Endothelial cell of umbilical vein (primary cell): ENCODE data around the gene ARID2. TPM values are rescaled to one million over a fixed set of nuclear protein-coding genes. Genes with fewer than 3 reads are reported as not detected.

Experiments used
- BruUV-seq: library from RNA; stranded (reverse); fragments of 400-500 nt; replicated peaks from 2 replicates; lab custom pipeline; 2021; lab: Mats Ljungman, UMichigan
- CTCF ChIA-PET: fragments of 300-600, 350-600 bp; sonication (Branson Sonifier 250); formaldehyde crosslinking; loops from one replicate; lab custom pipeline; 2021; ENCODE audit warnings: antibody characterized with exemption, inconsistent platforms; lab: Charles Lee
- POLR2A ChIA-PET: fragments of 300-600, 350-600 bp; sonication (Branson Sonifier 250); formaldehyde crosslinking; loops from one replicate; lab custom pipeline; 2021; ENCODE audit warnings: antibody characterized with exemption, inconsistent platforms; lab: Charles Lee
- DNase-seq: peaks from one replicate; pipeline ENCODE4 v3.0.0-alpha.2; 2011; ENCODE audit warnings: low read depth, low spot score
- FAIRE-seq: peaks from 2 replicates; lab custom pipeline; 2011; peaks lifted over from hg19 to GRCh38; lab: Jason Lieb, UNC
- H2AFZ ChIP-seq: 2 replicates; pipeline ENCODE4 v1.6.0; 2012; ENCODE audit warnings: low read depth, low read length, control low read depth, inconsistent platforms
- H3K27ac ChIP-seq: 2 replicates; pipeline ENCODE4 v1.5.1; 2011; ENCODE audit warnings: low read depth, mild to moderate bottlenecking, control low read depth, low read length, moderate library complexity; ENCODE audit not compliant: insufficient read depth
- H3K27me3 ChIP-seq, 2 experiments: 2 replicates each; pipeline versions ENCODE4 v1.6.0 to v1.6.1; 2011; ENCODE audit warnings: low read length in 2 of 2, mixed read lengths in 1 of 2; ENCODE audit not compliant: control insufficient read depth in 2 of 2, insufficient read depth in 2 of 2
- H3K36me3 ChIP-seq, 2 experiments: 2 replicates in 1 of 2; 3 replicates in 1 of 2; pipeline ENCODE4 v1.5.1; 2011; ENCODE audit warnings: low read length in 2 of 2, mild to moderate bottlenecking in 1 of 2, moderate library complexity in 1 of 2; ENCODE audit not compliant: control insufficient read depth in 2 of 2, insufficient read depth in 2 of 2; ENCODE audit errors: extremely low read depth in 1 of 2
- H3K4me1 ChIP-seq: 3 replicates; pipeline ENCODE4 v1.5.1; 2011; ENCODE audit warnings: mild to moderate bottlenecking, low read length; ENCODE audit not compliant: control insufficient read depth, insufficient read depth; ENCODE audit errors: extremely low read depth
- H3K4me2 ChIP-seq: 2 replicates; pipeline ENCODE4 v1.6.1; 2011; ENCODE audit warnings: low read length, control low read depth, mixed read lengths; ENCODE audit not compliant: insufficient read depth
- H3K4me3 ChIP-seq, 3 experiments: fragments of 200-600 bp in 1 of 3; sonication (generic), shearing (Covaris generic) in 1 of 3; replicated peaks in 1 of 3; 2 replicates each; pipeline ENCODE4 v1.5.1; 2011 to 2016; ENCODE audit warnings: control low read depth in 3 of 3, low read length in 3 of 3, mild to moderate bottlenecking in 2 of 3, inconsistent platforms in 1 of 3, low read depth in 1 of 3, moderate library complexity in 1 of 3; ENCODE audit not compliant: insufficient read depth in 1 of 3
- H3K79me2 ChIP-seq: 2 replicates; pipeline ENCODE4 v1.6.0; 2012; ENCODE audit warnings: low read length, inconsistent platforms; ENCODE audit not compliant: control insufficient read depth, insufficient read depth
- H3K9ac ChIP-seq: replicated peaks from 2 replicates; pipeline ENCODE3; 2011; ENCODE audit warnings: low read length, control low read depth; ENCODE audit not compliant: insufficient read depth; ENCODE audit errors: extremely low read depth
- H3K9me1 ChIP-seq: replicated peaks from 3 replicates; pipeline ENCODE4 v1.6.0; 2011; ENCODE audit warnings: mild to moderate bottlenecking, low read length; ENCODE audit not compliant: control insufficient read depth, insufficient read depth; ENCODE audit errors: extremely low read depth
- H3K9me3 ChIP-seq: replicated peaks from 2 replicates; pipeline ENCODE4 v1.5.1; 2012; ENCODE audit warnings: low read length, inconsistent platforms; ENCODE audit not compliant: control insufficient read depth, insufficient read depth
- H4K20me1 ChIP-seq: replicated peaks from 2 replicates; pipeline ENCODE3; 2011; ENCODE audit warnings: mild to moderate bottlenecking, low read length; ENCODE audit not compliant: control insufficient read depth, insufficient read depth; ENCODE audit errors: extremely low read depth
- EZH2 ChIP-seq: IDR thresholded peaks from 2 replicates; pipeline ENCODE4 v1.6.1; 2012; ENCODE audit warnings: borderline replicate concordance, low read depth, mild to moderate bottlenecking, moderate library complexity, low read length, inconsistent platforms; ENCODE audit not compliant: severe bottlenecking
- FOS ChIP-seq: IDR thresholded peaks from 2 replicates; pipeline ENCODE4 v1.6.1; 2011; ENCODE audit warnings: mild to moderate bottlenecking, low read length, moderate library complexity, borderline replicate concordance; ENCODE audit not compliant: insufficient read depth
- GATA2 ChIP-seq: IDR thresholded peaks from 2 replicates; pipeline ENCODE4 v1.7.0; 2011; ENCODE audit warnings: low read depth, mild to moderate bottlenecking, moderate library complexity, mixed read lengths, low read length; ENCODE audit not compliant: insufficient read length, insufficient read depth
- JUN ChIP-seq: IDR thresholded peaks from 2 replicates; pipeline ENCODE4 v1.6.1; 2011; ENCODE audit warnings: borderline replicate concordance, low read depth; ENCODE audit not compliant: insufficient read length, insufficient read depth
- MYC ChIP-seq: IDR thresholded peaks from one replicate; pipeline ENCODE4 v1.6.1; 2011; ENCODE audit warnings: mild to moderate bottlenecking, low read depth, low read length
- POLR2A ChIP-seq: IDR thresholded peaks from 2 replicates; pipeline ENCODE4 v1.6.1; 2012; ENCODE audit warnings: low read depth, mild to moderate bottlenecking, control low read depth, low read length
- POLR2AphosphoS5 ChIP-seq: IDR thresholded peaks from 2 replicates; pipeline ENCODE4 v1.6.1; 2012; ENCODE audit warnings: low read depth, mild to moderate bottlenecking, control low read depth, low read length, moderate library complexity; ENCODE audit not compliant: insufficient read depth
- dilution Hi-C: fragments of 300-500 bp; cut with MboI; formaldehyde crosslinking; loops from one replicate; pipeline ENCODE4 v1.15.0; 2019; ENCODE audit warnings: low sequenced_read_pairs; ENCODE audit not compliant: extremely low pct_ligation_motif_present
- intact Hi-C: fragments of 100-400 bp; cut with micrococcal nuclease; formaldehyde crosslinking; loops from one replicate; pipeline ENCODE4 v1.10.0; 2022
- polyA plus RNA-seq, 4 experiments: library from polyadenylated mRNA; depleted of rRNA in 3 of 4; stranded (reverse) in 3 of 4; unstranded in 1 of 4; fragments of >200 nt; gene quantifications; 2 replicates each; pipeline versions ENCODE4 v1.2.1 to v1.2.3, GENCODE V29; 2011 to 2012; ENCODE audit warnings: missing spikeins in 1 of 4
- total RNA-seq: library from RNA; stranded (reverse); gene quantifications from 2 replicates; pipeline ENCODE4 v1.2.3, GENCODE V29; 2021
- TF ChIP-seq, protein P1 (sequence below), 2 donors: IDR thresholded peaks; 1 replicate in 1 of 2; 2 replicates in 1 of 2; pipeline ENCODE4 v1.5.1; 2011; ENCODE audit warnings: low read length in 2 of 2, mild to moderate bottlenecking in 2 of 2, moderate library complexity in 2 of 2, control low read depth in 1 of 2, inconsistent platforms in 1 of 2, low read depth in 1 of 2; ENCODE audit not compliant: insufficient read depth in 1 of 2; ENCODE audit errors: extremely low read depth in 1 of 2
- TF ChIP-seq, protein P2 (sequence below): IDR thresholded peaks from 2 replicates; pipeline ENCODE4 v1.6.1; 2011; ENCODE audit not compliant: insufficient read depth, insufficient read length

Gene ARID2
- total and polyA plus RNA-seq, 2 donors (not counting 3 experiments of a cell fraction or from before 2014, with no cell fraction given), result 10.8 to 26.7 TPM

GRCh38 chr12:45915405-45915804, 185.9 kb downstream of the ARID2 start:
- TF ChIP-seq GATA2 (no peak), POLR2A (no peak), POLR2AphosphoS5 (no peak), MYC (no peak), FOS (no peak), EZH2 (no peak), JUN (no peak)
- TF ChIP-seq, protein P1, sequence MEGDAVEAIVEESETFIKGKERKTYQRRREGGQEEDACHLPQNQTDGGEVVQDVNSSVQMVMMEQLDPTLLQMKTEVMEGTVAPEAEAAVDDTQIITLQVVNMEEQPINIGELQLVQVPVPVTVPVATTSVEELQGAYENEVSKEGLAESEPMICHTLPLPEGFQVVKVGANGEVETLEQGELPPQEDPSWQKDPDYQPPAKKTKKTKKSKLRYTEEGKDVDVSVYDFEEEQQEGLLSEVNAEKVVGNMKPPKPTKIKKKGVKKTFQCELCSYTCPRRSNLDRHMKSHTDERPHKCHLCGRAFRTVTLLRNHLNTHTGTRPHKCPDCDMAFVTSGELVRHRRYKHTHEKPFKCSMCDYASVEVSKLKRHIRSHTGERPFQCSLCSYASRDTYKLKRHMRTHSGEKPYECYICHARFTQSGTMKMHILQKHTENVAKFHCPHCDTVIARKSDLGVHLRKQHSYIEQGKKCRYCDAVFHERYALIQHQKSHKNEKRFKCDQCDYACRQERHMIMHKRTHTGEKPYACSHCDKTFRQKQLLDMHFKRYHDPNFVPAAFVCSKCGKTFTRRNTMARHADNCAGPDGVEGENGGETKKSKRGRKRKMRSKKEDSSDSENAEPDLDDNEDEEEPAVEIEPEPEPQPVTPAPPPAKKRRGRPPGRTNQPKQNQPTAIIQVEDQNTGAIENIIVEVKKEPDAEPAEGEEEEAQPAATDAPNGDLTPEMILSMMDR (IDR thresholded peaks at IDR 0.05; ENCODE audit: extremely low read depth in 1 of 2, insufficient read depth in 1 of 2, low read depth in 1 of 2, low read length in 2 of 2), result no peak
- TF ChIP-seq, protein P2, sequence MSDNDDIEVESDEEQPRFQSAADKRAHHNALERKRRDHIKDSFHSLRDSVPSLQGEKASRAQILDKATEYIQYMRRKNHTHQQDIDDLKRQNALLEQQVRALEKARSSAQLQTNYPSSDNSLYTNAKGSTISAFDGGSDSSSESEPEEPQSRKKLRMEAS, result no peak
- H3K9me3 ChIP-seq, result no peaks in the 10 kb centered on the region
- no peak overlapping the region for H2AFZ ChIP-seq
- ChIA-PET POLR2A (no interaction called here), CTCF (interaction anchor here (1.3 kb wide), 1 partner anchor 153 kb away, joined by 3 read pairs; no protein-coding TSS in a partner anchor)
- dilution Hi-C loops (no loop called here), intact Hi-C loops (no loop called here)
- H3K9ac ChIP-seq, result no peak overlapping the region
- no peak overlapping the region for H3K4me2 ChIP-seq
- no peaks in the 10 kb centered on the region for H4K20me1 ChIP-seq
- no peak for DNase-seq
- no TSS peak for BruUV-seq
- no peak overlapping the region for H3K4me3 ChIP-seq
- H3K4me1 ChIP-seq, result no peaks in the 10 kb centered on the region
- no peak for FAIRE-seq
- H3K79me2 ChIP-seq, result no peaks in the 10 kb centered on the region
- H3K27me3 ChIP-seq, result no peaks in the 10 kb centered on the region
- no peaks in the 10 kb centered on the region for H3K36me3 ChIP-seq
- H3K9me1 ChIP-seq, result no peaks in the 10 kb centered on the region
- H3K27ac ChIP-seq, result no peak overlapping the region
